NCI-H187 (cell line): ENCODE data around the gene KAZN.

ENCODE experiments used
- DNase-seq, 2 experiments: peaks; one replicate each; lab custom pipeline; 2025; lab: John Stamatoyannopoulos, UW

The KAZN gene

GRCh38 chr1:14769486-14770274 lies 171.2 kb downstream of the KAZN start:
- DNase-seq = no peak

- no peak for DNase-seq
Measured at GRCh38 chr1:14773396-14774025, 175.0 kb downstream of the KAZN start.

- no peak for DNase-seq
Measured at GRCh38 chr1:14774225-14774624, 175.7 kb downstream of the KAZN start.

- DNase-seq = no peak
Measured at GRCh38 chr1:14774988-14775387, 176.5 kb downstream of the KAZN start.

GRCh38 chr1:14775434-14775833 lies 176.9 kb downstream of the KAZN start:
- DNase-seq = no peak

- no peak for DNase-seq
Measured at GRCh38 chr1:14777516-14778506, 179.3 kb downstream of the KAZN start.

GRCh38 chr1:14778541-14778897 lies 180.0 kb downstream of the KAZN start:
- DNase-seq = no peak

- DNase-seq = no peak
Measured at GRCh38 chr1:14778898-14779865, 180.7 kb downstream of the KAZN start.

GRCh38 chr1:14780271-14780670 lies 181.8 kb downstream of the KAZN start:
- DNase-seq = no peak

GRCh38 chr1:14781811-14782210 lies 183.3 kb downstream of the KAZN start:
- no peak for DNase-seq

- DNase-seq = no peak
Measured at GRCh38 chr1:14782741-14783591, 184.5 kb downstream of the KAZN start.

GRCh38 chr1:14783592-14783886 lies 185.1 kb downstream of the KAZN start:
- no peak for DNase-seq

- DNase-seq = no peak
Measured at GRCh38 chr1:14784790-14785773, 186.6 kb downstream of the KAZN start.

GRCh38 chr1:14786109-14786675 lies 187.7 kb downstream of the KAZN start:
- no peak for DNase-seq

- DNase-seq = no peak
Measured at GRCh38 chr1:14786681-14787080, 188.2 kb downstream of the KAZN start.

- no peak for DNase-seq
Measured at GRCh38 chr1:14787604-14788003, 189.1 kb downstream of the KAZN start.

GRCh38 chr1:14788080-14788479 lies 189.6 kb downstream of the KAZN start:
- DNase-seq = no peak

- DNase-seq = no peak
Measured at GRCh38 chr1:14790982-14791381, 192.5 kb downstream of the KAZN start.

GRCh38 chr1:14791654-14792053 lies 193.2 kb downstream of the KAZN start:
- no peak for DNase-seq
